K562 (cell line): ENCODE measurements around the gene CST6. TPM values are rescaled to one million over a fixed set of nuclear protein-coding genes. Genes with fewer than 3 reads are reported as not detected.

Experiments
- ATF7 ChIP-seq: fragments of 450-650 bp; IDR thresholded peaks from 2 replicates; pipeline ENCODE4 v1.7.1; 2014; ENCODE audit warnings: mild to moderate bottlenecking, moderate library complexity
- CBFA2T2 ChIP-seq: fragments of 450-650 bp; conservative IDR thresholded peaks from 2 replicates; pipeline ENCODE4 v1.6.1; 2017; ENCODE audit warnings: mild to moderate bottlenecking
- E2F1 ChIP-seq: sonication (generic); formaldehyde crosslinking; IDR thresholded peaks from 2 replicates; pipeline ENCODE4 v1.8.1; 2023; ENCODE audit warnings: mild to moderate bottlenecking, missing genetic modification reagents, moderate library complexity
- EHMT2 ChIP-seq: fragments of 450-650 bp; IDR thresholded peaks from 2 replicates; pipeline ENCODE4 v1.6.1; 2018; ENCODE audit warnings: antibody characterized with exemption
- ELF2 ChIP-seq: fragments of 250-450 bp; sonication (Bioruptor Pico); IDR thresholded peaks from 2 replicates; pipeline ENCODE4 v1.5.0; 2021; ENCODE audit warnings: mild to moderate bottlenecking
- EP300 ChIP-seq: IDR thresholded peaks from 2 replicates; pipeline ENCODE4 v1.6.1; 2012; ENCODE audit warnings: low read length, improper control_type of control experiment
- EP400 ChIP-seq: fragments of 450-650 bp; IDR thresholded peaks from 2 replicates; pipeline ENCODE4 v1.6.1; 2017; ENCODE audit warnings: antibody characterized with exemption, mild to moderate bottlenecking, moderate library complexity
- ERF ChIP-seq: fragments of 450-650 bp; formaldehyde crosslinking; IDR thresholded peaks from 2 replicates; pipeline ENCODE4 v1.4.0; 2020; ENCODE audit warnings: mild to moderate bottlenecking, mixed read lengths
- ETS1 ChIP-seq: conservative IDR thresholded peaks from 2 replicates; pipeline ENCODE4 v1.6.1; 2011; ENCODE audit warnings: low read depth, mild to moderate bottlenecking, low read length; ENCODE audit not compliant: control insufficient read depth
- LCOR ChIP-seq: sonication (generic); formaldehyde crosslinking; IDR thresholded peaks from 2 replicates; pipeline ENCODE4 v1.8.0; 2022; ENCODE audit warnings: mild to moderate bottlenecking, missing genetic modification reagents
- MAX ChIP-seq: sonication (generic); formaldehyde crosslinking; IDR thresholded peaks from 2 replicates; pipeline ENCODE4 v1.9.0; 2022; ENCODE audit warnings: mild to moderate bottlenecking, missing genetic modification reagents
- MBD2 ChIP-seq: sonication (generic); IDR thresholded peaks from 2 replicates; pipeline ENCODE4 v1.6.1; 2016; ENCODE audit warnings: low read depth, borderline replicate concordance
- NFIX ChIP-seq: fragments of 250-450 bp; sonication (Bioruptor Pico); IDR thresholded peaks from 2 replicates; pipeline ENCODE4 v1.4.0; 2020; ENCODE audit warnings: low read depth, mild to moderate bottlenecking, moderate library complexity
- RBFOX2 ChIP-seq: fragments of 200-400 bp; formaldehyde crosslinking; IDR thresholded peaks from 2 replicates; pipeline ENCODE4 v1.6.1; 2017; ENCODE audit warnings: low read depth, mild to moderate bottlenecking, low read length, moderate library complexity
- RBM14 ChIP-seq: fragments of 200-400 bp; formaldehyde crosslinking; IDR thresholded peaks from 2 replicates; pipeline ENCODE4 v1.6.1; 2018; ENCODE audit warnings: low read depth, mild to moderate bottlenecking, low read length, moderate library complexity, borderline replicate concordance; ENCODE audit not compliant: insufficient read depth
- RFX1 ChIP-seq: fragments of 450-650 bp; IDR thresholded peaks from 2 replicates; pipeline ENCODE4 v1.6.1; 2016; ENCODE audit warnings: mild to moderate bottlenecking, moderate library complexity
- RNF2 ChIP-seq: sonication (generic); IDR thresholded peaks from 2 replicates; pipeline ENCODE4 v1.6.1; 2016
- SETDB1 ChIP-seq: IDR thresholded peaks from one replicate; pipeline ENCODE4 v1.6.1; 2012; ENCODE audit warnings: low read length, control low read depth, inconsistent platforms
- SIN3B ChIP-seq: fragments of 450-650 bp; IDR thresholded peaks from 2 replicates; pipeline ENCODE4 v1.6.1; 2017; ENCODE audit warnings: low read depth, mild to moderate bottlenecking, moderate library complexity
- SRF ChIP-seq, 2 experiments: fragments of 250-450, 450-650 bp in 1 of 2; sonication (Bioruptor Pico) in 1 of 2; sonication (generic) in 1 of 2; formaldehyde crosslinking; IDR thresholded peaks; 2 replicates each; pipeline versions ENCODE4 v1.5.0 to v1.5.1; 2020 to 2022; ENCODE audit warnings: mild to moderate bottlenecking in 1 of 2, missing genetic modification reagents in 1 of 2
- VEZF1 ChIP-seq: fragments of 200-800 bp; sonication (Bioruptor generic); IDR thresholded peaks from 2 replicates; pipeline ENCODE4 v1.6.1; 2017; ENCODE audit warnings: missing genetic modification characterization, missing compliant biosample characterization
- ZBTB9 ChIP-seq: fragments of 450-650 bp; formaldehyde crosslinking; IDR thresholded peaks from 2 replicates; pipeline ENCODE4 v1.4.0; 2020; ENCODE audit warnings: mild to moderate bottlenecking, moderate library complexity
- ZNF316 ChIP-seq: fragments of 450-650 bp; IDR thresholded peaks from 2 replicates; pipeline ENCODE4 v1.6.1; 2016
- ZZZ3 ChIP-seq: fragments of 450-650 bp; IDR thresholded peaks from 2 replicates; pipeline ENCODE4 v1.6.1; 2016; ENCODE audit warnings: antibody characterized with exemption, mild to moderate bottlenecking, moderate library complexity
- polyA plus RNA-seq, 8 experiments: library from polyadenylated mRNA; depleted of rRNA in 4 of 8; stranded (reverse) in 5 of 8; unstranded in 3 of 8; fragments of >200 nt; fragmentation: Nextera tagmentation in 2 of 8; fragmentation: Illumina TruSeq in 1 of 8; extraction: Ambion mirVana in 2 of 8; extraction: Trizol in 1 of 8; gene quantifications; 2 replicates each; pipeline versions ENCODE4 v1.2.1 to v1.2.3, GENCODE V29; 2011 to 2014; ENCODE audit warnings: inconsistent platforms in 1 of 8, missing spikeins in 1 of 8
- total RNA-seq, 7 experiments: library from RNA; depleted of rRNA in 6 of 7; stranded (reverse); fragments of >200 nt in 6 of 7; fragmentation: Illumina TruSeq in 2 of 7; extraction: Trizol in 2 of 7; gene quantifications; 2 replicates each; pipeline versions ENCODE4 v1.2.1 to v1.2.3, GENCODE V29; 2011 to 2021; ENCODE audit warnings: low replicate concordance in 1 of 7

The CST6 gene
- total and polyA plus RNA-seq, 9 of the 15 experiments (the other 6 are each of a cell fraction or from before 2014, with no cell fraction given), result not detected

GRCh38 chr11:66051766-66052663 lies 40.2 kb downstream of the CST6 start, which contains the start of gene SF3B2 (continued):
- TF ChIP-seq RBM14, result 0 out of 2 replicates have a peak, but pooled peaks have one; percentile 10
- TF ChIP-seq EP300, result 0 out of 2 replicates have a peak, but pooled peaks have one; percentile 13
- TF ChIP-seq RFX1, result peak; percentile 77
- TF ChIP-seq SIN3B, result peak; percentile 94
- TF ChIP-seq ZZZ3, result no peak
- TF ChIP-seq RBFOX2, result peak; percentile 99
- no peak; the same call in 1 of the 2 replicates for TF ChIP-seq ZBTB9
- TF ChIP-seq RNF2, result peak; percentile 78
- TF ChIP-seq SETDB1, result peak; percentile 80
- peak; percentile 94 for TF ChIP-seq ETS1
- 0 out of 2 replicates have a peak, but pooled peaks have one; percentile 75 for TF ChIP-seq LCOR (CRISPR knock-in tag)
- 0 out of 2 replicates have a peak, but pooled peaks have one; percentile 25 for TF ChIP-seq ERF (CRISPR knock-in tag)
- TF ChIP-seq VEZF1 (CRISPR knock-in tag), result peak; percentile 85
- TF ChIP-seq ELF2 (CRISPR knock-in tag), result peak; percentile 96
- peak; percentile 96 for TF ChIP-seq EP400
- TF ChIP-seq E2F1 (CRISPR knock-in tag), result peak; percentile 42
- TF ChIP-seq MBD2, result peak; percentile 63; the same call in 1 of the 2 replicates
- TF ChIP-seq MAX, result peak; percentile 56
- no peak for TF ChIP-seq CBFA2T2
- TF ChIP-seq ATF7, result peak; percentile 90
- TF ChIP-seq NFIX (CRISPR knock-in tag), result no peak
- TF ChIP-seq EHMT2, result no peak
- no peak for TF ChIP-seq ZNF316
- TF ChIP-seq SRF (CRISPR knock-in tag; IDR thresholded peaks at IDR 0.05), result peak in 1 of 2 experiments; percentile 74; a peak in 2 of 4 replicates
